Sigmoid colon (tissue), 4 donors: ENCODE measurements around the gene ACTR3.

Experiments used
- POLR2AphosphoS5 ChIP-seq, 4 donors: sonication (generic); formaldehyde crosslinking; IDR thresholded peaks; one replicate each; pipeline ENCODE4 v1.6.1; 2017; ENCODE audit warnings: antibody characterized with exemption in 4 of 4
- TF ChIP-seq, protein P1 (sequence below), 4 experiments: fragments of 450-650 bp in 3 of 4; fragments of 200-600 bp in 1 of 4; IDR thresholded peaks; one replicate each; pipeline ENCODE4 v1.5.1; 2016 to 2019; ENCODE audit warnings: antibody characterized with exemption in 4 of 4, mild to moderate bottlenecking in 3 of 4, moderate library complexity in 2 of 4

DNA sequence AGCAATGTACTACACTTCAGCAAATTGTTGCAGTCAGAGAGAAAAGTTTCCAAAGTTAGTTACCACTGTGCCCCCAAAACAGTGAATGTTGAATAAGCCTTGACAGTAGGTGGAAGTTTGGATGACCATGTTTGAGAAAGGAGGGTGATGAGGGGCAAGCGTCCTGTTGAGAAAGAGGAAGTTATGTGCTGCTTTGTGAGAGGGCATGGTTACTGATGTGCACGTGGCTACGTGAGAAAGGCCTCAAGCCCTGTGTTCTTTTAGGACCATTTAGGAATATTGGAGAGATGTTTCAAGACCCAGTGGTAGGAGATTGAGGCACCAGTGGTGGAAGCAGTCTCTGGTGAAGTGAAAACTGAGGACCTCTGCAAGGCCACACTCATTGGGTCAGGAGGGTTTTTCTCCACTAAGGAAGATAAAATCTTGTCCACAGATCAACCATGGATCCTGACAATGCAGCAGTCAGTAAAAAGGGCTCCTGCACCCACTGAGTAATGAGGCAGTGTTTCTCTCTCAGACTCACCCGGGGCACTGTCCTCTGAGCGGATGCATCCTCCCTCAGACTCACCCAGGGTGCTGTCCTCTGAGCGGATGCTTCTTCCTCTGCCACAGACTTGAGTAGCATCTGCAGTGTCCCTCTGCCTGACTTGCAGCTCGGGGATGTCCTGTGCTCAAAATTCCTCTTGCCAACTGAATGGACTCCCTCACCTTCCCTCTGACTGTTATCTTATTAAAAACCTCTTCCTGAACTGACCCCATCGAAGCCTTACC, 34.7 kb upstream of the ACTR3 start:
- TF ChIP-seq, protein P1, sequence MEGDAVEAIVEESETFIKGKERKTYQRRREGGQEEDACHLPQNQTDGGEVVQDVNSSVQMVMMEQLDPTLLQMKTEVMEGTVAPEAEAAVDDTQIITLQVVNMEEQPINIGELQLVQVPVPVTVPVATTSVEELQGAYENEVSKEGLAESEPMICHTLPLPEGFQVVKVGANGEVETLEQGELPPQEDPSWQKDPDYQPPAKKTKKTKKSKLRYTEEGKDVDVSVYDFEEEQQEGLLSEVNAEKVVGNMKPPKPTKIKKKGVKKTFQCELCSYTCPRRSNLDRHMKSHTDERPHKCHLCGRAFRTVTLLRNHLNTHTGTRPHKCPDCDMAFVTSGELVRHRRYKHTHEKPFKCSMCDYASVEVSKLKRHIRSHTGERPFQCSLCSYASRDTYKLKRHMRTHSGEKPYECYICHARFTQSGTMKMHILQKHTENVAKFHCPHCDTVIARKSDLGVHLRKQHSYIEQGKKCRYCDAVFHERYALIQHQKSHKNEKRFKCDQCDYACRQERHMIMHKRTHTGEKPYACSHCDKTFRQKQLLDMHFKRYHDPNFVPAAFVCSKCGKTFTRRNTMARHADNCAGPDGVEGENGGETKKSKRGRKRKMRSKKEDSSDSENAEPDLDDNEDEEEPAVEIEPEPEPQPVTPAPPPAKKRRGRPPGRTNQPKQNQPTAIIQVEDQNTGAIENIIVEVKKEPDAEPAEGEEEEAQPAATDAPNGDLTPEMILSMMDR (IDR thresholded peaks at IDR 0.05): no peak
- TF ChIP-seq POLR2AphosphoS5 (IDR thresholded peaks at IDR 0.05): no peak
